ENCODE measurements around the gene KCTD5. TPM values are rescaled to one million over a fixed set of nuclear protein-coding genes. Genes with fewer than 3 reads are reported as not detected.

KCTD5 gene
- total RNA-seq, 2 donors from 2014 or later: 24.1 to 55.0 TPM

GRCh38 chr16:2737895-2738418 is 55.6 kb downstream of the KCTD5 start:
- H3K4me1 ChIP-seq (replicated peaks): no peaks in the 10 kb centered on the region
- no peak overlapping the region for H3K27ac ChIP-seq
- no peak for TF ChIP-seq POLR2A (IDR thresholded peaks at IDR 0.05)
- no peak for TF ChIP-seq POLR2AphosphoS5 (IDR thresholded peaks at IDR 0.05)
- WGBS: 68% methylated on average over 7 of the region's 7 CpGs
- H3K4me3 ChIP-seq: no peak overlapping the region
- H3K36me3 ChIP-seq: no peaks in the 10 kb centered on the region
- no peaks in the 10 kb centered on the region for H3K9me3 ChIP-seq
- no peak for DNase-seq (ENCODE audit: low spot score)
- H3K27me3 ChIP-seq (replicated peaks; ENCODE audit: insufficient read depth): no peaks in the 10 kb centered on the region
- intact Hi-C loops (cut with DNase I): no loop called here

DNA sequence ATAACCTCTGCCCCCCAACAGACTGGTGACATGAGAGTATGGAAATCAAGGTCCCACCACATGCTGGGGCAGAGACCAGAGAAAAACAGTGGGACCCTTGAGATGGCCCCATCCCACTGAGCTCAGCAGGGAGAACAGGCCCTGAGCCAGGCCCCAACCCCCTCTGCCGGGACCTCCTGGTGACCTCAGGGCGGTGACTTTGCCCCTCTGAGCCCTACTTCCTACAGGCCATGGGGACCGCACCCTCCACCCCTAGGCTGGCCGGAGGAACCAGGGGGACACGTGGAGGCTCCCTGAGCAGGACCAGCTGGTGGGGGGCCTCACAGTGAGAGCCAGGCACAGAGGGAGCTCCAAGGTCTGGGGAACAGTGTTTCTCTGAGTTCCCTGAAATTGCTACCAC is 56.3 kb downstream of the KCTD5 start:
- TF ChIP-seq, protein P1, sequence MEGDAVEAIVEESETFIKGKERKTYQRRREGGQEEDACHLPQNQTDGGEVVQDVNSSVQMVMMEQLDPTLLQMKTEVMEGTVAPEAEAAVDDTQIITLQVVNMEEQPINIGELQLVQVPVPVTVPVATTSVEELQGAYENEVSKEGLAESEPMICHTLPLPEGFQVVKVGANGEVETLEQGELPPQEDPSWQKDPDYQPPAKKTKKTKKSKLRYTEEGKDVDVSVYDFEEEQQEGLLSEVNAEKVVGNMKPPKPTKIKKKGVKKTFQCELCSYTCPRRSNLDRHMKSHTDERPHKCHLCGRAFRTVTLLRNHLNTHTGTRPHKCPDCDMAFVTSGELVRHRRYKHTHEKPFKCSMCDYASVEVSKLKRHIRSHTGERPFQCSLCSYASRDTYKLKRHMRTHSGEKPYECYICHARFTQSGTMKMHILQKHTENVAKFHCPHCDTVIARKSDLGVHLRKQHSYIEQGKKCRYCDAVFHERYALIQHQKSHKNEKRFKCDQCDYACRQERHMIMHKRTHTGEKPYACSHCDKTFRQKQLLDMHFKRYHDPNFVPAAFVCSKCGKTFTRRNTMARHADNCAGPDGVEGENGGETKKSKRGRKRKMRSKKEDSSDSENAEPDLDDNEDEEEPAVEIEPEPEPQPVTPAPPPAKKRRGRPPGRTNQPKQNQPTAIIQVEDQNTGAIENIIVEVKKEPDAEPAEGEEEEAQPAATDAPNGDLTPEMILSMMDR (IDR thresholded peaks at IDR 0.05): no peak
- TF ChIP-seq POLR2A (IDR thresholded peaks at IDR 0.05) (no peak), POLR2AphosphoS5 (IDR thresholded peaks at IDR 0.05) (no peak)
- Histone ChIP-seq H3K9me3 (no peaks in the 10 kb centered on the region), H3K4me3 (no peak overlapping the region), H3K36me3 (no peaks in the 10 kb centered on the region), H3K27me3 (replicated peaks; ENCODE audit: insufficient read depth) (no peaks in the 10 kb centered on the region), H3K4me1 (replicated peaks) (no peaks in the 10 kb centered on the region), H3K27ac (no peak overlapping the region)
- DNase-seq (ENCODE audit: low spot score): no peak
- intact Hi-C loops (cut with DNase I): no loop called here
- WGBS: 68% methylated on average over 5 of the region's 5 CpGs

DNA sequence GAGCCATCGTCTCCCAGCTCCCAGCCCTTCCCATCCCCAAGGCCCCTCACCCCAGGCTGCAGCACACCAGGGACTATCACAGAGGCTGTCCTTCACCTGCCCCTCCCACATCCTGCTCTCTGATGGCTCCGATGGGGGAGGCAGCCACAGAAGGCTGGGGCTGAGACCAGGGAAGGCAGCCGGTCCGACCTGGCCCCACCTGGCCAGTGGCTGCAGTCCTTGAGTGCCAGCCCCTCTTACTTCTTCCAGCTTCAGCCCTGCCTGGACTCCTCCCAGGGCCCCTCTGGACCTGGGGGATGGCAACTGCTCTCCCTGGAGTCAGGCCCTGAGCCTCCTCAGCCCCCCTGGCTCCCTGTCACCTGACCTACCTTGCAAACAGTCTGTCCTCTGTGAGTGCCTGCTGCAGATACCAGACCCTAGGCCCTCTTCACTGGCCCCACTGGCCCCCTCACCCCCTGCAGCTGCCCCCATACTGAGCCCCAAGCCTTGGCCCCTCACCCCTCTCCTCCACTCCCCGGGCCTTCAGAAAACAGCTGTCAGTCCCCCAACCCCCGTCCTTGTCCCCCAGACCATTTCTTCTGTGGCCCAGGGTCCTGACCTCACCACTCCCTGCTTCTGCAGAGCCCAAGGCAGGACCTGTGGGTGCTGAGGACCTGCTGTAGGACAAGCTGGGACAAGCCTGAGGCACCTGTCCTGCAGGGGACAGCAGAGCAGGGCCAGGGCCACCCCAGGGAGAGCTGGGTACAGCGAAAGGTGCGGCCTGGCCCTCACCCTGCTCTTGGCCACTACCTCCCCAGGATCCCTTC is 57.5 kb downstream of the KCTD5 start:
- WGBS: 54% methylated on average over 8 of the region's 8 CpGs
- H3K27me3 ChIP-seq (replicated peaks; ENCODE audit: insufficient read depth): no peaks in the 10 kb centered on the region

DNA sequence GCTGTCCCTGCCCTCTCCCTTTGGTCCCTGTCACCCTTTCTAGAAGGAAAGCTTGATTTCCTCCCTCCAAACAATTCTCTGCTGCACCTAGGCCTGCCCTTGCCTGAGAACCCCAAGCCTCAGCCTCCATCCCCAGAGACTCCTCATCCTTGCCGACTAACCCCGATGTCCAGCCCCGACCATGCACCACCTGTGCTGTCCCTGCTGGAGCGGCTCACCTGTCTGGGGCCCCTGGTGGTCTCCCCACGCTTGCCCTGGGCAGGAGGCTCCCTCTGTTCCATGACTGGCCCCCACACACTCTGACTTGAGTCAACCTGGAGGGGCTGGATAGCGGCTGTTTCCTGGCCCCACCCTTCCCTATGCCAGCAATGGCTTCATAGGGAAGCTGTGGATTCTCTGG is 58.2 kb downstream of the KCTD5 start:
- no peaks in the 10 kb centered on the region for H3K36me3 ChIP-seq
- H3K4me3 ChIP-seq: no peak overlapping the region
- H3K4me1 ChIP-seq (replicated peaks): no peaks in the 10 kb centered on the region
- DNase-seq (ENCODE audit: low spot score): no peak
- TF ChIP-seq, protein P1 (IDR thresholded peaks at IDR 0.05): no peak
- no peak for TF ChIP-seq POLR2AphosphoS5 (IDR thresholded peaks at IDR 0.05)
- TF ChIP-seq POLR2A (IDR thresholded peaks at IDR 0.05): no peak
- intact Hi-C loops (cut with DNase I): no loop called here
- 93% methylated on average over 6 of the region's 6 CpGs for WGBS
- H3K27me3 ChIP-seq (replicated peaks; ENCODE audit: insufficient read depth): no peaks in the 10 kb centered on the region
- no peak overlapping the region for H3K27ac ChIP-seq
- H3K9me3 ChIP-seq: no peaks in the 10 kb centered on the region

More for the DNA sequence above, 57.5 kb downstream of the KCTD5 start:
- Histone ChIP-seq H3K27ac (no peak overlapping the region), H3K36me3 (no peaks in the 10 kb centered on the region), H3K4me3 (no peak overlapping the region), H3K9me3 (no peaks in the 10 kb centered on the region), H3K4me1 (replicated peaks) (no peaks in the 10 kb centered on the region)
- TF ChIP-seq POLR2A (IDR thresholded peaks at IDR 0.05) (no peak), POLR2AphosphoS5 (IDR thresholded peaks at IDR 0.05) (no peak)
- TF ChIP-seq, protein P1 (IDR thresholded peaks at IDR 0.05): no peak
- no peak for DNase-seq (ENCODE audit: low spot score)
- intact Hi-C loops (cut with DNase I): no loop called here

GRCh38 chr16:2741168-2741567 is 58.8 kb downstream of the KCTD5 start:
- no peaks in the 10 kb centered on the region for H3K27me3 ChIP-seq (replicated peaks; ENCODE audit: insufficient read depth)
- TF ChIP-seq, protein P1 (IDR thresholded peaks at IDR 0.05): no peak
- TF ChIP-seq POLR2AphosphoS5 (IDR thresholded peaks at IDR 0.05): no peak
- no peak for TF ChIP-seq POLR2A (IDR thresholded peaks at IDR 0.05)
- no peak overlapping the region for H3K4me3 ChIP-seq
- WGBS: 91% methylated on average over 4 of the region's 4 CpGs
- DNase-seq (ENCODE audit: low spot score): no peak
- no peaks in the 10 kb centered on the region for H3K4me1 ChIP-seq (replicated peaks)
- no peaks in the 10 kb centered on the region for H3K9me3 ChIP-seq
- intact Hi-C loops (cut with DNase I): no loop called here
- no peak overlapping the region for H3K27ac ChIP-seq
- H3K36me3 ChIP-seq: no peaks in the 10 kb centered on the region

All from prostate gland (tissue), 2 donors.